DMS79 (cell line): ENCODE results near the gene AMHR2.
A peak's percentile ranks its signal among the peaks of the same experiment; 100 is the strongest.
"Not testable (repeated sequence)": the region's sequence is repeated elsewhere in the genome, so short reads cannot be mapped to it uniquely, and the experiment has no call there.

ENCODE experiments used
- DNase-seq: peaks from one replicate; lab custom pipeline; 2025; lab: John Stamatoyannopoulos, UW

Gene AMHR2

DNA sequence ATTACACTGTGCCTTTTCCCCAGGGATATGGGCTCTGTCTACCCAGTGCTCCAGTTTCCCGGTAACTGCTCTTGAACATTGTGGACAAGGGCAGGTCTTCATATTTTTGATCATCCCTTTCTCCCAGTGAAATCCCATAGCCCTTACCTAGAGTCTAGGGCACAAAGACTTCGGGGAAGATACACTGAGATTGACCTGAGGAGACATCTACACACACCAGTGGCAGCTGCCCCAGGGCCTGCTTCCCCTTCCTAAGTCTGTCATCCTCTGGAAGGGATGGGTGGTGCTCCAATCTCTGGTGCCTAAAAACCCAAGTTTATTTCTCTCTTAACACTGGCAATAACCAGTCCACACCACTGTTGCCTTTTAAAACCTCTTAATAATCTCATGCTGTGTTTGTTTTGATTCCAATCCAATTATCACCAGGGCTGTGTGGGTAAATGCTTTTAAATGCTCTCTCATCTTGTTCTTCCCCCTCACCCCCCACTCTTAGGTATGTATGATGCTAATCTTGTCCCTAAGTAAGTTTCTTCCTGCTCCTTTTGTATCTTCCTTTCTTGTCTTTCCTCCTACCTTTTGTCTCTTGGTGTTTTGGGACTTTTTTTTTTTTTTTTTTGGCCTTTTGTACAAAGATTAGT lies 7.8 kb upstream of the AMHR2 start:
- DNase-seq, result not testable (repeated sequence)

DNA sequence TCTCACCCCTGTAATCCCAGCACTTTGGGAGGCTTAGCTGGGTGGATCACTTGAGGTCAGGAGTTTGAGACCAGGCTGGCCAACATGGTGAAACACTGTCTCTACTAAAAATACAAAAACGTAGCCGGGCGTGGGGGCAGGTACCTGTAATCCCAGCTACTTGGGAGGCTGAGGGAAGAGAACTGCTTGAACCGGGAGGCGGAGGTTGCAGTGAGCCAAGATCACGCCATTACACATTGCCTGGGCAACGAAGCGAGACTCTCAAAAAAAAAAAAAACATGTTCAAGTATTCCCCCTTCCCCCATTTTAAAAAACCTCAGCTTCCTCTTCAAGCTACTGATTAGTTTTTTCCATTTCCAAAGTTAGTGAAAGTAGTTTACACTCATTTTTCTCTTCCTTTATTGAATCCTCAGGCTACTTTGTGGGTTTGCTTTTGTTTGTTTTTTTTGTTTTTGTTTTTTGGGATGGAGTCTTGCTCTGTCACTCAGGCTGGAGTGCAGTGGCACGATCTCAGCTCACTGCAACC lies 6.3 kb upstream of the AMHR2 start:
- not testable (repeated sequence) for DNase-seq

- no peak for DNase-seq
Observed at GRCh38 chr12:53418221-53418620, 5.4 kb upstream of the AMHR2 start.

DNA sequence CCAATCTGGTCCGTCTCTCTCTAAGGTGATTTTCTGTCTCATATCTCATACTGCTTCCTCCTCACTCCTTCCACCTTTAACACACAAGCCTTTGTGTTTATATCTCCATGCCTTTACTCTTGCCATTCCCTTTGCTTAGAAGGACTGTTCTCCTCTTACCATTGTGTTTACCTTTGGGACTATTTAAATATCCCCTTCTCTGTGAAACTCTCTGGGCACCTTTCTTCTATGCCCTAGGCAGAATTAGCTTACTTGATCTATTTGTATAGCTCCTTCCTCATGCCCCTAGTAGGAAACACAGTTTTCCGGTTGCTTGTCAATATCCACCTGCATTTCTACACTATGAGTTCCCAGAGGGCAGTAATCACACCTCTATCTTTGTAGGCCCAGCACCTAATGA lies 3.9 kb upstream of the AMHR2 start:
- DNase-seq, result no peak

DNA sequence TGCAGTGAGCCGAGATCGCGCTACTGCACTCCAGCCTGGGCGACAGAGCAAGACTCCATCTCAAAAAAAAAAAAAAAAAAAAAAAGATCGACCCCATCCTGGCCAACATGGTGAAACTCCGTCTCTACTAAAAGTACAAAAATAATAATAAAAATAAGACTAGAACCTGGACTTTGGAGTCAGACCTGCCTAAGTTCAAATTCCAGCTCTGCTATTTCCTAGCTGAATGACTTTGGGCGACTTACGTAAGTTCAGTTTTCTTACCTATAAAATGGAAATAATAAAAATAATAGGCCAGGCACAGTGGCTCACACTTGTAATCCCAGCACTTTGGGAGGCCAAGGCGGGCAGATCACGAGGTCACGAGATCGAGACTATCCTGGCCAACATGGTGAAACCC lies 1.4 kb upstream of the AMHR2 start:
- DNase-seq, result not testable (repeated sequence)

DNA sequence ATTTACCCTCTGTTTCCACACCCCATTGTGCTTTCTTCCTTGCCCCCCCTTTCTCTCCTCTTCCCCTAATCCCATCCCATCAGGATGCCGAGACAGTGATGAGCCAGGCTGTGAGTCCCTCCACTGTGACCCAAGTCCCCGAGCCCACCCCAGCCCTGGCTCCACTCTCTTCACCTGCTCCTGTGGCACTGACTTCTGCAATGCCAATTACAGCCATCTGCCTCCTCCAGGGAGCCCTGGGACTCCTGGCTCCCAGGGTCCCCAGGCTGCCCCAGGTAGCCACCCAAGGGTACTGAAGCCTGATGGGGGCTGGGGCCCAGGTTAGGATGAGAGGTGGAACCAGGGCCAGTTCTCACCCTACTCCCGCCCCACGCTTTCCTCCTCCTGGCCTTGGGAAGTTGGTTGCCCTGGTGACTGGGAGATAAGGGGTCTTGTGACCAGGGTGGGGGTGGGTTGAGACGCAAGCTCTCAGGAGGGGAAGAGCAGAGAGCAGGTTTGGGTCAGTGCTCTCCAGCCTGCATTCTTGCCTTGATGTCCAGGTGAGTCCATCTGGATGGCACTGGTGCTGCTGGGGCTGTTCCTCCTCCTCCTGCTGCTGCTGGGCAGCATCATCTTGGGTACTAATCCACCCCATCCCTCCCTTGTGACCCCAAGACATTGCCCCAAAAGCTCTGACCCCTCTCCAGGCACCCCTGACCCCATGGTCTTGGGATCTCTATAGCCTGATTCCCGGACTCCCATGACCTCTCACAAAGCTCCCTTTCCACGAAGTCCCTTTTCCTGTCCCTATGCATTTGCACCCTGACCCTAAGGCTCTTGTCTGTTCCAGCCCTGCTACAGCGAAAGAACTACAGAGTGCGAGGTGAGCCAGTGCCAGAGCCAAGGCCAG lies 1.2 kb downstream of the AMHR2 start:
- DNase-seq, result no peak

DNA sequence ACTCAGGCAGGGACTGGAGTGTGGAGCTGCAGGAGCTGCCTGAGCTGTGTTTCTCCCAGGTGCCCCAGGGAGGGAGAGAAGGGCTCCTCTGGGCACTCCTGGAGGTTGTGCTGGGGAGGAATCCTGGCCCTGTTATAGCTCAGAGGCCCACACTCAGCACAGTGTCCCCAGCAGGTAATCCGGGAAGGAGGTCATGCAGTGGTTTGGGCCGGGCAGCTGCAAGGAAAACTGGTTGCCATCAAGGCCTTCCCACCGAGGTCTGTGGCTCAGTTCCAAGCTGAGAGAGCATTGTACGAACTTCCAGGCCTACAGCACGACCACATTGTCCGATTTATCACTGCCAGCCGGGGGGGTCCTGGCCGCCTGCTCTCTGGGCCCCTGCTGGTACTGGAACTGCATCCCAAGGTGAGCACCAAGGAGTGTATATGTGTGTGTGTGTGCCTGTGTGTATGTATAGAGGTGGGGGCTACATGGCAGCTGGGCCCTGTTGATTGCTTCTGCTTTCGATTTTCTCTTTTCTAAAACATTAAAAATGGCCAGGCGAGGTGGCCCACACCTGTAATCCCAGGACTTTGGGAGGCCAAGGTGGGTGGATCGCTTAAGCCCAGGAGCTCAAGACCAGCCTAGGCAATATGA lies 2.0 kb downstream of the AMHR2 start:
- DNase-seq, result no peak

DNA sequence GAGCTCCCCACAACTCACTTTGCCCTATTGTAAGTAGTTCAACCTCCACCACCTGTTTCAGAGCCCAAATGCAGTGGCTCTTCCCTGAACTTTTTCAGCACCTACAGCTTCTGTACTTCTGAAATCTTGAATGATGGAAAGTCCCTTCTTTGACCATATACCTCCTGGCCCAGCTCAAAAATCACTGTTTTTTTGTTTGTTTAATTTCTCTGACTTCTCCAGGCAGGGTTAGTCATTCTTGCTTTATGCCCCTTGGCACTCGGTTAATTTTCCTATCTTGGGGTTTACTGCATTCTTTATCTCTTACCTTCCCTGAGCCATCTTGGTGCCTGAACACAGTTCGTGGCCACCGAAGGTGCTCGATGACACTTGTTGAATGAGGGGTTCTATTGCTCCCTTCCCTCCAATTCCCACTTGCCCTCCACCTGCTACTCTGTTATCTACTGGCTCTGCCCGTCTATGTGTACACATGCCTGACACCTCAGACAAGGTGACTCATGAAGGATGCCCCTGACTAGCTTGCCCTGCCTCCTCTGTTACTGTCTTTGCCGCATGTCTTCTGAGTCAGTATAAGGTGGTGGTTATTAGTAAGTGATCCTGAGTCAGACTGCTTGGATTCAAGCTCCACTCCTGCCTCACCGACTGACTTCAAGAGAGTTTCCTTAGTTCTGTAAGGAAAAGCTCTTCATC lies 4.4 kb downstream of the AMHR2 start:
- no peak for DNase-seq

- DNase-seq, result no peak
Observed at GRCh38 chr12:53428741-53429140, 5.1 kb downstream of the AMHR2 start.

GRCh38 chr12:53430116-53430515 lies 6.5 kb downstream of the AMHR2 start:
- no peak for DNase-seq

DNA sequence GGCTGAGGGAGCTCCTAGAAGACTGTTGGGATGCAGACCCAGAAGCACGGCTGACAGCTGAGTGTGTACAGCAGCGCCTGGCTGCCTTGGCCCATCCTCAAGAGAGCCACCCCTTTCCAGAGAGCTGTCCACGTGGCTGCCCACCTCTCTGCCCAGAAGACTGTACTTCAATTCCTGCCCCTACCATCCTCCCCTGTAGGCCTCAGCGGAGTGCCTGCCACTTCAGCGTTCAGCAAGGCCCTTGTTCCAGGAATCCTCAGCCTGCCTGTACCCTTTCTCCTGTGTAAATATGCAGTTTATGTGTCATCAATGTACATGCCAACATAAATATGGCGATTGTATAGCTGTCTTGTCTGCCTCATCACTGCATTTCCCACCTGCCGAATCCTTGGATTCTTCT lies 7.5 kb downstream of the AMHR2 start:
- DNase-seq, result no peak

GRCh38 chr12:53435326-53435725 lies 11.7 kb downstream of the AMHR2 start:
- not testable (repeated sequence) for DNase-seq

DNA sequence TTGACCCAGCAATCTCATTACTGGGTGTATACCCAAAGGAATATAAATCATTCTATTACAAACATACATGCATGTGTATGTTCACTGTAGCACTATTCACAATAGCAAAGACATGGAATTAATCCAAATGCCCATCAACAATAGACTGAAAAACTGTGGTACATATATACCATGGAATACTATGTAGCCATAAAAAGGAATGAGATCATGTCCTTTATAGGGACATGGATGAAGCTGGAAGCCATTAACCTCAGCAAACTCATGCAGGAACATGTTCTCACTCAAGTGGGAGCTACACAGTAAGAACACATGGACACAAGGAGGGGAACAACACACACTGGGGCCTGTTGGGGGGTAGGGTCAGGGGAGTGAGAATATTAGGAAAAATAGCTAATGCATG lies 15.9 kb downstream of the AMHR2 start:
- DNase-seq, result not testable (repeated sequence)

DNA sequence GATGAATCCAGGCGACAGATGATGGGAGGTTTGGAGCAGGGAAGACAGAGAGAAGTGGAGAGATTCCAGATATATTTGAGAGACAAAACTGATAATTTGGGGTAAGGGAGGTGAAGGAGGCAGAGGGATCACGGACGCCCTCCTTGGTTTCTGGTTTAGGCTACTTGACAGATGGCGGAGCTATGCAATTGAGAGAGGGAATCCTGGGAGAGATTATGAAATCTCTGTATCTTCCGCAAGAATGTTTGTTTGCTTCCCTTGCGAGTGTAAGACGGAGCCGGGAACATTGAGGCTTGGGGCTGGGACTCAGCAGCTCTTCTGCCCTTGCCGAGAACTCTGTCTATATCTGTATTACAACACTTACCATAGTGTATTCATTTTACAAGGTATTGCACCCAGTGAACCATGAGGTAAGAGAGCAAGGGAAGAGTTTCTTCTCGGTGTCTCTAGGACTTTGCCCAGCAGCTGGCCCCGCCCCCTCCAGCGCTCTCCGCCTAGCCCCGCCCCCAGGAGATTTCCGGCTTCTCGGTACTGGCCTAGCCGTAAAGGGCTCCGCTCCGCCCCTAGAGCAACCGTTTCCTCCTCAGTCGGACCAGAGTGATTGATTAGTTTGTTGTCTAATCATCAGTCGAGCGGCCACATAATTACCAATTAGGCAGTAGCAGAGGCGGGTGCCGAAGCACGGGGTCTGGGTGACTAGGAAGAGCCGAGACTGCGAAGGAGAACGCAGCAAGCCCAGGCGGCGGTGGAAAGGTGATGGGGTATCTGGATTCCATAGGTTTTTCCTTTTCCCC lies 17.6 kb downstream of the AMHR2 start, which contains the start of gene PRR13:
PRR13 (plus strand) TSS at position 695 of the 794 bp plus-strand sequence. CDS start 981 bp downstream, outside the sequence.
- DNase-seq, result peak; percentile 91

DNA sequence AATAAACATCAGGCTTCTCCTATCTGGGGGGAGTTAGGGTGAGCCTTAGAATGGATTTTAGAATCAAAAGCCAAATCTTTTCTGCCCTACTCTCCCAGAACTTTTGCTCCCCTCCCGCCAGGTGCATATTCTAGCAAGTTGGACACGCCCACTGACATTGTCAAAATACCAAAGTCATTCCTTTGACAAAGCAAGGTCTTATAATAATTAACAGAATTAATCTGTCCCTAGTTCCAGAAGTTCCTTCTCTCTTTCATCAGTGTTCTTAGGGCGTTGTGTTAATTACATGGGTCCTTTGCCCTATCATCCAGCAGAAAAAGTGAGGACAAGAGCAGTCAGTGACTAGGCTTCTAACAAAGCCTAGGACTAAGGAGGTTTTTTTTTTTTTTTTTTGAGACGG lies 20.3 kb downstream of the AMHR2 start:
- DNase-seq, result no peak

- not testable (repeated sequence) for DNase-seq
Observed at GRCh38 chr12:53444593-53445325, 21.1 kb downstream of the AMHR2 start.

DNA sequence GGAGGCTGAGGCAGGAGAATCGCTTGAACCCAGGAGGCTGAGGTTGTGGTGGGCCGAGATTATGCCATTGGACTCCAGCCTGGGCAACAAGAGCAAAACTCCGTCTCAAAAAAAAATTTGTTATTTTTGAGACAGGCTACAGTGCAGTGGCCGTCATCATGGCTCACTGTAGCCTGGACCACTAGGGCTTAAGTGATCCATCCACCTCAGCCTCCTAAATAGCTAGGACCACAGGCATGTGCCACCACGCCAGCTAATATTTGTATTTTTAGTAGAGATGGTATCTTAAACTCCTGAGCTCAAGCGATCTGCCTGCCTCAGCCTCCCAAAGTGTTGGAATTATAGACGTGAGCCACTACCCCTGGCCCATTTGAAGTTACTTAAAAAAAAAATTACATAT lies 27.3 kb downstream of the AMHR2 start:
- DNase-seq, result no peak

DNA sequence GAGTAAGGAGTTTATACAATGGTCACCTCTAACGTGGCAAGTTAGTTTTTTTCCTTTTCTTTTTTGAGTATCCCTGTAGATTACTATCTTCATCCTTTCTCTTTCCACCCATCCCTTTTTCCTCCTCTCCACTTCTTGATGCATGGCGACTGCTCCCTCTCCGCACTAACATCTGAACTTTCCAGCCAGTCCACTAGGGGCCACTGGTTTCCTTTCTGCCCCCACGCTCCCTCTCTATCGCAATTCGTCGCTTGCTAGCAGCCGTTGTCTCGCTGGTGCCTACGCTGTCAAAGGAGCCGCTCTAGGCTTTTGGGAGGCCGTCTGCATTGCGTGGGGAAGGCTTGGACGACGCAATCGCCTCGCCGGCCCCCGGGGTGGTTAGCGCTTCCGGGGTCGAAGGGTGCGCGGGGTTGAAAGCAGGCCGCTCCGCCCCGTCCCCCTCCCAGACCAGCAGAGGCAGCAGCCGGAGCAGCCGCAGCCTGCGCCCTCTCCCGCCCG lies 28.1 kb downstream of the AMHR2 start, which contains the start of gene PCBP2:
PCBP2 (plus strand) TSS at position 442 of the 498 bp plus-strand sequence. CDS start 2,699 bp downstream, outside the sequence.
- DNase-seq, result peak; percentile 93

DNA sequence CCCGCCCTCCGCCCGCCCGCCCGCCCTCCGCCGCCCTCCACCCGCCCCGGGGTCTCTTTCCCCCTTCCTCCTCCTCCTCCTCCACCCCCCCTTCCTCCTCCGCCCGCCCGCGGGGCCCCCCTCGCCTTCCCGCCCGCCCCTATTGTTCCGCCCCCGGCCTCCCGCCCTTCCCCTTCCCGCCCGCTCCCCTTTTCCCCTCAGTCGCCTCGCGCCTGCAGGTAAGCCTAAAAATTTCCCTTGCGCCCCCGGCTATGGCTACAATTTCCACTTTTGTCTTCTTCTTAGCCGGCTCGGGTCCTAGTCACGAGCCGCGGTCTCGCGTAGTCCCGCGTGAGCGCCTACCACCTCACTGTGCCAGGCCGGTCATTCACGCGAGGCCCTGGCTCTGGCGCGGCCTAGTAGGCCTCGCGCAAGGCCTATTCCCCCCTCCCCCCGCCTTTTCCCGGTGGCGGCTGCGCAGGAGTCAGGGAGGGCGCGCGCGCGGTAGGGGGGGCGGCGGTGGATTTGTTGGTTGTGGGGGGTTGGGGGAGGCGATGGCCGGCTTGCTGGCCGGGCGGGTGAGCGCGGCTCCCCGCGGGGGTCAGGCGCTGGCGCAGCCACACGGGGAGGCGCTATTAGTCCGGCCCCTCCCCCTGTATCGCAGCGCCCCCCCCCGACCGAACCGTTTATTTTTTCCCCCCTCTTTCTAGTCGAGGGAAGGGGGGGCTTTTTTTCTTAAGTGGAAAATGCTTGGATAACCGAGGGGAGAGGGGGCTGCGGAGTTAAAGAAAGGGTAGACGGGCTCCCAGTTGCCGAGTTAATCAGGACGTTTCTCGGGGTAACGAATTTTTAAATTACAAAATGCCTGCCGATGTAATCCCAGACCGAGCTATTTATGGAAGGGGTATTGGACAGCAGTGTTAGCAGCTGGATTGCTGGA lies 28.8 kb downstream of the AMHR2 start:
- peak; percentile 14 for DNase-seq
